Neural progenitor cell (in vitro differentiated cells): Measurements from ENCODE around the gene PPP1R9B. TPM values are rescaled to one million over a fixed set of nuclear protein-coding genes. Genes with fewer than 3 reads are reported as not detected.

Experiments used
- DNase-seq: peaks from one replicate; pipeline ENCODE4 v3.0.0-alpha.2; 2016; ENCODE audit warnings: low spot score
- H2AFZ ChIP-seq: fragments of 200-600 bp; sonication (generic); replicated peaks from 2 replicates; pipeline ENCODE4 v1.6.1; 2016; ENCODE audit warnings: antibody characterized with exemption
- H3F3A ChIP-seq: fragments of 200-600 bp; sonication (generic); 2 replicates; pipeline ENCODE4 v1.6.1; 2016; ENCODE audit warnings: antibody characterized with exemption, low read depth
- H3K27ac ChIP-seq: fragments of 200-600 bp; sonication (generic); 2 replicates; pipeline ENCODE4 v1.5.1; 2016; ENCODE audit warnings: mild to moderate bottlenecking
- H3K27me3 ChIP-seq: fragments of 200-600 bp; sonication (generic); 2 replicates; pipeline ENCODE4 v1.6.1; 2016; ENCODE audit warnings: mild to moderate bottlenecking, moderate library complexity
- H3K36me3 ChIP-seq: fragments of 200-600 bp; sonication (generic); 2 replicates; pipeline ENCODE4 v1.5.1; 2016
- H3K4me1 ChIP-seq: fragments of 200-600 bp; sonication (generic); 2 replicates; pipeline ENCODE4 v1.6.1; 2016; ENCODE audit warnings: mixed run types
- H3K4me2 ChIP-seq: fragments of 200-600 bp; sonication (generic); 2 replicates; pipeline ENCODE4 v1.6.1; 2016
- H3K4me3 ChIP-seq: fragments of 200-600 bp; sonication (generic); 2 replicates; pipeline ENCODE4 v1.5.1; 2016
- H3K79me2 ChIP-seq: fragments of 200-600 bp; sonication (generic); 2 replicates; pipeline ENCODE4 v1.6.1; 2016; ENCODE audit warnings: low read depth
- H3K9ac ChIP-seq: fragments of 200-600 bp; sonication (generic); 2 replicates; pipeline ENCODE4 v1.6.1; 2016
- H3K9me3 ChIP-seq: fragments of 200-600 bp; sonication (generic); 2 replicates; pipeline ENCODE4 v1.5.1; 2016; ENCODE audit warnings: low read depth
- H4K20me1 ChIP-seq: fragments of 200-600 bp; sonication (generic); 2 replicates; pipeline ENCODE4 v1.6.1; 2016; ENCODE audit warnings: low read depth
- H3K27ac Mint-ChIP-seq: 3 replicates; pipeline ENCODE4 v1.8.0; 2021; ENCODE audit warnings: mixed read lengths
- H3K27me3 Mint-ChIP-seq: 2 replicates; pipeline ENCODE4 v1.8.0; 2022; ENCODE audit warnings: low read depth, mild to moderate bottlenecking, inconsistent platforms, moderate library complexity, mixed read lengths; ENCODE audit not compliant: insufficient read depth
- H3K36me3 Mint-ChIP-seq: 3 replicates; pipeline ENCODE4 v1.8.0; 2021; ENCODE audit warnings: mixed read lengths
- H3K4me1 Mint-ChIP-seq: 3 replicates; pipeline ENCODE4 v1.8.0; 2021; ENCODE audit warnings: mixed read lengths
- H3K4me3 Mint-ChIP-seq: 3 replicates; pipeline ENCODE4 v1.8.0; 2021; ENCODE audit warnings: mild to moderate bottlenecking, moderate library complexity, mixed read lengths
- H3K9me3 Mint-ChIP-seq: 3 replicates; pipeline ENCODE4 v1.8.0; 2020; ENCODE audit warnings: mixed read lengths
- EZH2 ChIP-seq: fragments of 200-600 bp; sonication (generic); IDR thresholded peaks from 2 replicates; pipeline ENCODE4 v1.6.1; 2017; ENCODE audit warnings: antibody characterized with exemption, mild to moderate bottlenecking, moderate library complexity
- EZH2phosphoT487 ChIP-seq: fragments of 200-600 bp; sonication (generic); IDR thresholded peaks from 2 replicates; pipeline ENCODE4 v1.6.1; 2017; ENCODE audit warnings: antibody characterized with exemption
- total RNA-seq: library from RNA; depleted of rRNA; stranded (reverse); fragments of >200 nt; gene quantifications from 2 replicates; pipeline ENCODE4 v1.2.3, GENCODE V29; 2015; ENCODE audit warnings: low replicate concordance
- TF ChIP-seq, protein P1 (sequence below): fragments of 200-600 bp; sonication (generic); IDR thresholded peaks from 2 replicates; pipeline ENCODE4 v1.5.1; 2017; ENCODE audit warnings: antibody characterized with exemption, mild to moderate bottlenecking

PPP1R9B gene
- total RNA-seq, 1 donor from 2014 or later = 12.0 TPM

DNA sequence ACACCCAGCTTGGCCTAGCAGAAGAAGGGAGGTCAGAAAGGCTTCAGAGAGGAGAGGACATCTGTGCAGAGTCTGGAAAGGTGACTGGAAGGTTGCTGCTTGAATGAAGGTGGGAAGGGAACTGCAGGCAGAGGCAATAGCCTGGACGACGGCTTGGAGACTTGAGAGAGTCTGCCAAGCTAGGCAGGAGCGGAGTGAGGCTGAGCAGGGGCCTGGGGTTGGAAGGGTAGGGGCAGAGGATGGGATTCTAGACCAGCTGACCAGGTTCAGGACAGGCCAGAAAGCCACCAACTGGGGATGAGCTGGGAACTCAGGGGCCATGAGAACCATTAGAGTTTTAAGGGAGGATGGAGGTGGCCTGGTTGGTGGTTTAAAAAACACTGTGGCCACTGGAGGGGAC lies 15.0 kb upstream of the PPP1R9B start:
- Histone ChIP-seq H3K27me3 (peaks cover 5% of the 10 kb centered on the region), H3K4me2 (no peak overlapping the region), H4K20me1 (no peaks in the 10 kb centered on the region), H3K4me3 (no peak overlapping the region), H3K36me3 (no peaks in the 10 kb centered on the region), H3K9me3 (no peaks in the 10 kb centered on the region), H2AFZ (peak overlapping the region; percentile 5), H3F3A (peaks cover 18% of the 10 kb centered on the region), H3K4me1 (peaks cover 13% of the 10 kb centered on the region), H3K9ac (no peak overlapping the region), H3K79me2 (no peaks in the 10 kb centered on the region), H3K27ac (no peak overlapping the region)
- peak overlapping the region; percentile 50 for H3K27ac Mint-ChIP-seq
- no peak for DNase-seq
- H3K4me3 Mint-ChIP-seq = no peak overlapping the region
- TF ChIP-seq, protein P1, sequence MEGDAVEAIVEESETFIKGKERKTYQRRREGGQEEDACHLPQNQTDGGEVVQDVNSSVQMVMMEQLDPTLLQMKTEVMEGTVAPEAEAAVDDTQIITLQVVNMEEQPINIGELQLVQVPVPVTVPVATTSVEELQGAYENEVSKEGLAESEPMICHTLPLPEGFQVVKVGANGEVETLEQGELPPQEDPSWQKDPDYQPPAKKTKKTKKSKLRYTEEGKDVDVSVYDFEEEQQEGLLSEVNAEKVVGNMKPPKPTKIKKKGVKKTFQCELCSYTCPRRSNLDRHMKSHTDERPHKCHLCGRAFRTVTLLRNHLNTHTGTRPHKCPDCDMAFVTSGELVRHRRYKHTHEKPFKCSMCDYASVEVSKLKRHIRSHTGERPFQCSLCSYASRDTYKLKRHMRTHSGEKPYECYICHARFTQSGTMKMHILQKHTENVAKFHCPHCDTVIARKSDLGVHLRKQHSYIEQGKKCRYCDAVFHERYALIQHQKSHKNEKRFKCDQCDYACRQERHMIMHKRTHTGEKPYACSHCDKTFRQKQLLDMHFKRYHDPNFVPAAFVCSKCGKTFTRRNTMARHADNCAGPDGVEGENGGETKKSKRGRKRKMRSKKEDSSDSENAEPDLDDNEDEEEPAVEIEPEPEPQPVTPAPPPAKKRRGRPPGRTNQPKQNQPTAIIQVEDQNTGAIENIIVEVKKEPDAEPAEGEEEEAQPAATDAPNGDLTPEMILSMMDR = no peak
- TF ChIP-seq EZH2phosphoT487 (no peak), EZH2 (no peak)
- no peaks in the 10 kb centered on the region for H3K36me3 Mint-ChIP-seq
- H3K27me3 Mint-ChIP-seq = peaks cover 18% of the 10 kb centered on the region
- H3K9me3 Mint-ChIP-seq = no peaks in the 10 kb centered on the region
- peaks cover 24% of the 10 kb centered on the region for H3K4me1 Mint-ChIP-seq

GRCh38 chr17:50165066-50165465 lies 14.6 kb upstream of the PPP1R9B start:
- H3K9me3 ChIP-seq = no peaks in the 10 kb centered on the region
- TF ChIP-seq EZH2 = no peak
- no peak for TF ChIP-seq EZH2phosphoT487
- TF ChIP-seq, protein P1 = no peak

DNA sequence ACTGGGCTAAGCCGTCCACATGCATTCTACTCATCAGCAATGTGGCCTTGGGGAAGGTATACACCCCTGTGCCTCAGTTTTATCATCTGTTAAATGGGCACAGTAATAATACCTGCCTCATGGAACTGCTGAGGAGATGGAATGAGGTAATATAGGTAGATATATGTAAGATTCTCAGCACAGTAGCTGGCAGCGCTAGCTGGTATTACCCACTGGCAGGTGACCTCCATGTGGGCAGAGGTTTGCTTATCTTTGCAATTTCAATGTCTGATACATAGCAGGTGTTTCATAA lies 14.2 kb upstream of the PPP1R9B start:
- no peak overlapping the region for H3K27ac ChIP-seq

More at GRCh38 chr17:50165066-50165465, 14.6 kb upstream of the PPP1R9B start:
- H3K27ac Mint-ChIP-seq = peak overlapping the region; percentile 50
- H3K27me3 ChIP-seq = peaks cover 5% of the 10 kb centered on the region
- no peaks in the 10 kb centered on the region for H4K20me1 ChIP-seq
- no peak for DNase-seq
- no peaks in the 10 kb centered on the region for H3K36me3 Mint-ChIP-seq
- no peak overlapping the region for H2AFZ ChIP-seq
- H3K27me3 Mint-ChIP-seq = peaks cover 18% of the 10 kb centered on the region
- H3K9me3 Mint-ChIP-seq = no peaks in the 10 kb centered on the region
- H3K4me1 Mint-ChIP-seq = peaks cover 24% of the 10 kb centered on the region
- no peak overlapping the region for H3K27ac ChIP-seq
- H3K36me3 ChIP-seq = no peaks in the 10 kb centered on the region
- H3K4me3 ChIP-seq = no peak overlapping the region
- H3K9ac ChIP-seq = no peak overlapping the region
- H3K4me2 ChIP-seq = no peak overlapping the region
- no peaks in the 10 kb centered on the region for H3K79me2 ChIP-seq
- peaks cover 21% of the 10 kb centered on the region for H3F3A ChIP-seq
- H3K4me3 Mint-ChIP-seq = no peak overlapping the region
- H3K4me1 ChIP-seq = peaks cover 17% of the 10 kb centered on the region

More for the DNA sequence above, 14.2 kb upstream of the PPP1R9B start:
- DNase-seq = no peak
- H3K9me3 Mint-ChIP-seq = no peaks in the 10 kb centered on the region
- H3K4me1 Mint-ChIP-seq = peaks cover 24% of the 10 kb centered on the region
- H3F3A ChIP-seq = peaks cover 19% of the 10 kb centered on the region
- no peaks in the 10 kb centered on the region for H3K9me3 ChIP-seq
- H3K9ac ChIP-seq = no peak overlapping the region
- no peak overlapping the region for H3K4me2 ChIP-seq
- H3K4me3 Mint-ChIP-seq = no peak overlapping the region
- peaks cover 5% of the 10 kb centered on the region for H3K27me3 ChIP-seq
- no peak overlapping the region for H3K4me3 ChIP-seq
- TF ChIP-seq EZH2phosphoT487 (no peak), EZH2 (no peak)
- TF ChIP-seq, protein P1 = no peak
- no peak overlapping the region for H2AFZ ChIP-seq
- H3K79me2 ChIP-seq = no peaks in the 10 kb centered on the region
- H3K27ac Mint-ChIP-seq = no peak overlapping the region
- no peaks in the 10 kb centered on the region for H3K36me3 ChIP-seq
- H3K4me1 ChIP-seq = peaks cover 17% of the 10 kb centered on the region
- peaks cover 18% of the 10 kb centered on the region for H3K27me3 Mint-ChIP-seq
- H4K20me1 ChIP-seq = no peaks in the 10 kb centered on the region
- H3K36me3 Mint-ChIP-seq = no peaks in the 10 kb centered on the region
